IMR-90 (cell line): ENCODE data around the gene KCNQ1. TPM values are rescaled to one million over a fixed set of nuclear protein-coding genes. Genes with fewer than 3 reads are reported as not detected.

ENCODE experiments used
- ATAC-seq: fragments of 200-7000 bp; cut with Tn5 transposase; 2 replicates; pipeline ENCODE4 v1.9.1; 2020; ENCODE audit warnings: low read depth, mild to moderate bottlenecking, moderate library complexity
- BruUV-seq: library from RNA; stranded (reverse); fragments of 400-500 nt; replicated peaks from 2 replicates; lab custom pipeline; 2021; lab: Mats Ljungman, UMichigan
- CTCF ChIA-PET: fragments of 300-600 bp; formaldehyde crosslinking; extraction: SDS; loops from one replicate; lab custom pipeline; 2021; ENCODE audit warnings: antibody characterized with exemption; lab: Yijun Ruan, JAX
- POLR2A ChIA-PET: fragments of 300-600 bp; sonication (Branson Sonifier 250); formaldehyde crosslinking; loops from one replicate; lab custom pipeline; 2022; ENCODE audit warnings: antibody characterized with exemption; ENCODE audit not compliant: unreplicated experiment; lab: Charles Lee
- DNase-seq: peaks from one replicate; pipeline ENCODE4 v3.0.0; 2013
- H2AFZ ChIP-seq: replicated peaks from 2 replicates; pipeline ENCODE3; 2013; ENCODE audit warnings: low read length, mild to moderate bottlenecking; ENCODE audit not compliant: poor library complexity
- H2AK5ac ChIP-seq: 2 replicates; pipeline ENCODE4 v1.6.1; 2013; ENCODE audit warnings: low read depth, low read length, inconsistent platforms
- H2AK9ac ChIP-seq: replicated peaks from 2 replicates; pipeline ENCODE3; 2013; ENCODE audit warnings: mild to moderate bottlenecking, low read depth, low read length, moderate library complexity; ENCODE audit not compliant: poor library complexity
- H2BK120ac ChIP-seq: 2 replicates; pipeline ENCODE4 v1.6.1; 2013; ENCODE audit warnings: low read depth, low read length, inconsistent platforms
- H2BK15ac ChIP-seq: 3 replicates; pipeline ENCODE4 v1.6.1; 2013; ENCODE audit warnings: low read depth, low read length, inconsistent platforms
- H2BK20ac ChIP-seq: 2 replicates; pipeline ENCODE4 v1.6.1; 2013; ENCODE audit warnings: low read depth, mild to moderate bottlenecking, inconsistent platforms, low read length, moderate library complexity
- H2BK5ac ChIP-seq: 2 replicates; pipeline ENCODE4 v1.6.1; 2013; ENCODE audit warnings: mild to moderate bottlenecking, low read depth, low read length, inconsistent platforms; ENCODE audit not compliant: poor library complexity, severe bottlenecking
- H3K14ac ChIP-seq: replicated peaks from 2 replicates; pipeline ENCODE4 v1.6.1; 2013; ENCODE audit warnings: low read depth, low read length, inconsistent platforms
- H3K18ac ChIP-seq: 2 replicates; pipeline ENCODE4 v1.6.1; 2013; ENCODE audit warnings: low read depth, low read length, control low read depth
- H3K23ac ChIP-seq: 2 replicates; pipeline ENCODE4 v1.6.1; 2013; ENCODE audit warnings: low read depth, low read length, inconsistent platforms
- H3K27ac ChIP-seq: 2 replicates; pipeline ENCODE4 v1.5.1; 2013; ENCODE audit warnings: mild to moderate bottlenecking, control low read depth, low read length; ENCODE audit not compliant: insufficient read depth
- H3K27me3 ChIP-seq: 2 replicates; pipeline ENCODE4 v1.6.1; 2013; ENCODE audit warnings: low read length; ENCODE audit not compliant: control insufficient read depth, insufficient read depth
- H3K36me3 ChIP-seq: 2 replicates; pipeline ENCODE4 v1.6.1; 2013; ENCODE audit warnings: low read length, mixed read lengths; ENCODE audit not compliant: control insufficient read depth, insufficient read depth
- H3K4ac ChIP-seq: 2 replicates; pipeline ENCODE4 v1.6.1; 2013; ENCODE audit warnings: low read depth, low read length, inconsistent platforms
- H3K4me1 ChIP-seq: 2 replicates; pipeline ENCODE4 v1.6.1; 2013; ENCODE audit warnings: low read length, mixed read lengths; ENCODE audit not compliant: control insufficient read depth, insufficient read depth
- H3K4me2 ChIP-seq: 2 replicates; pipeline ENCODE4 v1.6.1; 2013; ENCODE audit warnings: low read depth, mild to moderate bottlenecking, control low read depth, low read length, moderate library complexity
- H3K4me3 ChIP-seq: 2 replicates; pipeline ENCODE4 v1.5.1; 2013; ENCODE audit warnings: low read depth, mild to moderate bottlenecking, control low read depth, low read length, moderate library complexity; ENCODE audit not compliant: insufficient read depth
- H3K56ac ChIP-seq: 2 replicates; pipeline ENCODE4 v1.6.1; 2013; ENCODE audit warnings: low read length, inconsistent platforms; ENCODE audit not compliant: insufficient read depth; ENCODE audit errors: extremely low read depth
- H3K79me1 ChIP-seq, 2 experiments: 2 replicates each; pipeline ENCODE4 v1.6.1; 2013; ENCODE audit warnings: low read length in 2 of 2, inconsistent platforms in 1 of 2, low read depth in 1 of 2
- H3K9ac ChIP-seq: 2 replicates; pipeline ENCODE4 v1.6.1; 2013; ENCODE audit warnings: low read depth, low read length, control low read depth
- H3K9me1 ChIP-seq: 2 replicates; pipeline ENCODE4 v1.6.1; 2013; ENCODE audit warnings: low read length, inconsistent platforms; ENCODE audit not compliant: insufficient read depth
- H3K9me3 ChIP-seq: 2 replicates; pipeline ENCODE4 v1.6.1; 2013; ENCODE audit warnings: low read length; ENCODE audit not compliant: control insufficient read depth, insufficient read depth
- H4K20me1 ChIP-seq: 2 replicates; pipeline ENCODE4 v1.6.1; 2013; ENCODE audit warnings: low read length, inconsistent platforms; ENCODE audit not compliant: insufficient read depth
- H4K5ac ChIP-seq: 2 replicates; pipeline ENCODE4 v1.6.1; 2013; ENCODE audit warnings: mild to moderate bottlenecking, low read depth, low read length, control low read depth
- H4K8ac ChIP-seq, 2 experiments: 2 replicates each; pipeline ENCODE4 v1.6.1; 2013; ENCODE audit warnings: low read depth in 2 of 2, low read length in 2 of 2, control low read depth in 1 of 2, inconsistent platforms in 1 of 2
- H4K91ac ChIP-seq: 2 replicates; pipeline ENCODE4 v1.6.1; 2013; ENCODE audit warnings: low read depth, low read length, inconsistent platforms; ENCODE audit not compliant: insufficient read depth
- BHLHE40 ChIP-seq: fragments of 150-350 bp; IDR thresholded peaks from 2 replicates; pipeline ENCODE4 v1.6.1; 2016; ENCODE audit warnings: mild to moderate bottlenecking, low read depth, low read length
- CHD1 ChIP-seq: IDR thresholded peaks from 2 replicates; pipeline ENCODE4 v1.6.1; 2012; ENCODE audit warnings: low read depth, low read length, improper control_type of control experiment
- MAFK ChIP-seq: IDR thresholded peaks from 2 replicates; pipeline ENCODE4 v1.6.1; 2012; ENCODE audit warnings: low read depth, low read length, improper control_type of control experiment
- MXI1 ChIP-seq: IDR thresholded peaks from 2 replicates; pipeline ENCODE4 v1.6.1; 2012; ENCODE audit warnings: low read depth, mild to moderate bottlenecking, low read length, moderate library complexity, borderline replicate concordance
- NFE2L2 ChIP-seq: fragments of 150-350 bp; IDR thresholded peaks from 2 replicates; pipeline ENCODE4 v1.6.1; 2016; ENCODE audit warnings: low read depth, mild to moderate bottlenecking, low read length
- POLR2A ChIP-seq: IDR thresholded peaks from 2 replicates; pipeline ENCODE4 v1.6.1; 2012; ENCODE audit warnings: mild to moderate bottlenecking, low read depth, low read length
- RAD21 ChIP-seq: IDR thresholded peaks from 2 replicates; pipeline ENCODE4 v1.6.1; 2012; ENCODE audit warnings: low read length, improper control_type of control experiment
- RCOR1 ChIP-seq: IDR thresholded peaks from 2 replicates; pipeline ENCODE4 v1.6.1; 2012; ENCODE audit warnings: mild to moderate bottlenecking, low read length, improper control_type of control experiment; ENCODE audit not compliant: insufficient replicate concordance
- RFX5 ChIP-seq: IDR thresholded peaks from 2 replicates; pipeline ENCODE4 v1.8.0; 2012; ENCODE audit warnings: low read depth, mild to moderate bottlenecking, low read length, moderate library complexity
- SMC3 ChIP-seq: fragments of 150-350 bp; IDR thresholded peaks from 2 replicates; pipeline ENCODE4 v1.6.1; 2016; ENCODE audit warnings: low read depth, mild to moderate bottlenecking, antibody characterized with exemption, low read length, moderate library complexity
- WGBS, 2 experiments: methylation state at CpG; one replicate each; pipeline versions ENCODE4 v1.1.5 to v1.1.7; 2013; ENCODE audit warnings: missing lambda C conversion rate in 2 of 2; ENCODE audit not compliant: insufficient read length in 1 of 2; ENCODE audit errors: extremely low coverage in 2 of 2; 5-methylcytosine and 5-hydroxymethylcytosine counted together
- dilution Hi-C: fragments of 300-500 bp; cut with HindIII; formaldehyde crosslinking; loops from one replicate; pipeline ENCODE4 v1.14.3; 2018; ENCODE audit warnings: low sequenced_read_pairs; ENCODE audit not compliant: unreplicated experiment
- in situ Hi-C: fragments of 300-500 bp; cut with MboI; formaldehyde crosslinking; loops from 3 replicates; pipeline ENCODE4 v1.14.3; 2019; ENCODE audit warnings: low sequenced_read_pairs, inconsistent platforms, mixed read lengths
- intact Hi-C: fragments of 100-400 bp; cut with micrococcal nuclease; formaldehyde crosslinking; loops from 2 replicates; pipeline ENCODE4 v1.10.0; 2022
- polyA plus RNA-seq, 3 experiments: library from polyadenylated mRNA; depleted of rRNA; stranded (reverse); fragments of >200 nt; gene quantifications; 2 replicates each; pipeline ENCODE4 v1.2.3, GENCODE V29; 2012; ENCODE audit warnings: low replicate concordance in 1 of 3
- total RNA-seq: library from RNA; depleted of rRNA; stranded (reverse); fragments of >200 nt; gene quantifications from 2 replicates; pipeline ENCODE4 v1.2.3, GENCODE V29; 2012
- TF ChIP-seq, protein P1 (sequence below): fragments of 150-350 bp; IDR thresholded peaks from 2 replicates; pipeline ENCODE4 v1.6.1; 2017; ENCODE audit warnings: mild to moderate bottlenecking, antibody characterized with exemption, low read length, low read depth
- TF ChIP-seq, protein P2 (sequence below): fragments of 150-350 bp; IDR thresholded peaks from 2 replicates; pipeline ENCODE4 v1.6.1; 2016; ENCODE audit warnings: low read depth, mild to moderate bottlenecking, low read length, moderate library complexity, borderline replicate concordance
- TF ChIP-seq, protein P3 (sequence below): conservative IDR thresholded peaks from 2 replicates; pipeline ENCODE4 v1.5.1; 2012; ENCODE audit warnings: mild to moderate bottlenecking, low read depth, low read length, improper control_type of control experiment

Gene KCNQ1
- total and polyA plus RNA-seq, 2 of the 4 experiments (the other 2 are of a cell fraction) = 0.07 TPM; not detected in 1

DNA sequence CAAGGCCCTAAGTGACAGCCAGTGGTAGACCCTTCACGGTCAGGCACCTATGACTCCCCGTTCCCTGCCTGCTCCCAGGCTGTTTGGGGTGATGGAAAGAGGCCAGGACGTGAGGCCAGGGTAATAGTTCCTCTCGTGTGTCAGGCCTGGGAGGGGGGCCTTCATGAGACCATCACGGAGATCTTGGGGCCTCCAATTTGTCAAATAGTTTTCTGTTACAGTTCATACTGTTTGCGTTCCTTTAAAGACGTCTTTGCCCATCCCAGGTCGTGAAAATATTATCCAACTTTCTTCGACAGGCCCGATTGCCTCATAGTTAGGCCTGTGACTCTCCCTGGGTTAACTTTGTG, 317.2 kb downstream of the KCNQ1 start:
- Histone ChIP-seq H2BK20ac (no peak overlapping the region), H3K79me1 (no peaks in the 10 kb centered on the region), H2BK120ac (no peak overlapping the region), H2AK5ac (no peak overlapping the region), H3K4ac (no peak overlapping the region), H3K9me3 (0 out of 2 replicates have a peak, but pooled peaks cover 2% of the 10 kb centered on the region), H4K91ac (no peak overlapping the region), H3K9ac (no peak overlapping the region), H3K4me3 (no peak overlapping the region), H2BK5ac (no peak overlapping the region), H3K4me1 (no peaks in the 10 kb centered on the region), H3K23ac (no peak overlapping the region), H3K9me1 (no peaks in the 10 kb centered on the region), H4K5ac (no peak overlapping the region), H3K27ac (no peak overlapping the region), H3K14ac (no peak overlapping the region), H3K27me3 (peaks cover 2% of the 10 kb centered on the region), H4K8ac (no peak overlapping the region), H3K4me2 (no peak overlapping the region), H2BK15ac (no peak overlapping the region), H2AK9ac (no peak overlapping the region), H2AFZ (no peak overlapping the region), H4K20me1 (no peaks in the 10 kb centered on the region), H3K36me3 (no peaks in the 10 kb centered on the region), H3K18ac (no peak overlapping the region), H3K56ac (no peak overlapping the region)
- POLR2A ChIA-PET = no interaction called here
- in situ Hi-C loops = no loop called here
- CTCF ChIA-PET = no interaction called here
- 92% methylated on average over 2 of the region's 10 CpGs; no CpG with 5 or more reads in 1 of the 2 experiments for WGBS, 2 experiments
- no peak for TF ChIP-seq BHLHE40
- no peak for TF ChIP-seq CHD1
- no peak for TF ChIP-seq MAFK
- TF ChIP-seq RFX5 = no peak
- no peak for TF ChIP-seq RAD21
- no peak for TF ChIP-seq POLR2A
- no peak for TF ChIP-seq MXI1
- TF ChIP-seq, protein P1, sequence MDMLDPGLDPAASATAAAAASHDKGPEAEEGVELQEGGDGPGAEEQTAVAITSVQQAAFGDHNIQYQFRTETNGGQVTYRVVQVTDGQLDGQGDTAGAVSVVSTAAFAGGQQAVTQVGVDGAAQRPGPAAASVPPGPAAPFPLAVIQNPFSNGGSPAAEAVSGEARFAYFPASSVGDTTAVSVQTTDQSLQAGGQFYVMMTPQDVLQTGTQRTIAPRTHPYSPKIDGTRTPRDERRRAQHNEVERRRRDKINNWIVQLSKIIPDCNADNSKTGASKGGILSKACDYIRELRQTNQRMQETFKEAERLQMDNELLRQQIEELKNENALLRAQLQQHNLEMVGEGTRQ = no peak
- no peak for TF ChIP-seq RCOR1
- no peak for TF ChIP-seq NFE2L2
- no peak for TF ChIP-seq SMC3
- TF ChIP-seq, protein P2, sequence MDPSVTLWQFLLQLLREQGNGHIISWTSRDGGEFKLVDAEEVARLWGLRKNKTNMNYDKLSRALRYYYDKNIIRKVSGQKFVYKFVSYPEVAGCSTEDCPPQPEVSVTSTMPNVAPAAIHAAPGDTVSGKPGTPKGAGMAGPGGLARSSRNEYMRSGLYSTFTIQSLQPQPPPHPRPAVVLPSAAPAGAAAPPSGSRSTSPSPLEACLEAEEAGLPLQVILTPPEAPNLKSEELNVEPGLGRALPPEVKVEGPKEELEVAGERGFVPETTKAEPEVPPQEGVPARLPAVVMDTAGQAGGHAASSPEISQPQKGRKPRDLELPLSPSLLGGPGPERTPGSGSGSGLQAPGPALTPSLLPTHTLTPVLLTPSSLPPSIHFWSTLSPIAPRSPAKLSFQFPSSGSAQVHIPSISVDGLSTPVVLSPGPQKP = no peak
- TF ChIP-seq, protein P3, sequence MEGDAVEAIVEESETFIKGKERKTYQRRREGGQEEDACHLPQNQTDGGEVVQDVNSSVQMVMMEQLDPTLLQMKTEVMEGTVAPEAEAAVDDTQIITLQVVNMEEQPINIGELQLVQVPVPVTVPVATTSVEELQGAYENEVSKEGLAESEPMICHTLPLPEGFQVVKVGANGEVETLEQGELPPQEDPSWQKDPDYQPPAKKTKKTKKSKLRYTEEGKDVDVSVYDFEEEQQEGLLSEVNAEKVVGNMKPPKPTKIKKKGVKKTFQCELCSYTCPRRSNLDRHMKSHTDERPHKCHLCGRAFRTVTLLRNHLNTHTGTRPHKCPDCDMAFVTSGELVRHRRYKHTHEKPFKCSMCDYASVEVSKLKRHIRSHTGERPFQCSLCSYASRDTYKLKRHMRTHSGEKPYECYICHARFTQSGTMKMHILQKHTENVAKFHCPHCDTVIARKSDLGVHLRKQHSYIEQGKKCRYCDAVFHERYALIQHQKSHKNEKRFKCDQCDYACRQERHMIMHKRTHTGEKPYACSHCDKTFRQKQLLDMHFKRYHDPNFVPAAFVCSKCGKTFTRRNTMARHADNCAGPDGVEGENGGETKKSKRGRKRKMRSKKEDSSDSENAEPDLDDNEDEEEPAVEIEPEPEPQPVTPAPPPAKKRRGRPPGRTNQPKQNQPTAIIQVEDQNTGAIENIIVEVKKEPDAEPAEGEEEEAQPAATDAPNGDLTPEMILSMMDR = no peak
- DNase-seq = no peak
- intact Hi-C loops = no loop called here
- ATAC-seq = no peak
- no TSS peak for BruUV-seq
- dilution Hi-C loops = no loop called here
